Panc1 (cell line): Measurements from ENCODE around the gene CELA1. TPM values are rescaled to one million over a fixed set of nuclear protein-coding genes. Genes with fewer than 3 reads are reported as not detected.
A peak's percentile ranks its signal among the peaks of the same experiment; 100 is the strongest.

Source experiments
- ATAC-seq: fragments of 200-7000 bp; cut with Tn5 transposase; 2 replicates; pipeline ENCODE4 v1.9.1; 2020; ENCODE audit warnings: mild to moderate bottlenecking, moderate library complexity
- BruUV-seq: library from RNA; stranded (reverse); fragments of 400-500 nt; replicated peaks from 2 replicates; lab custom pipeline; 2021; lab: Mats Ljungman, UMichigan
- CTCF ChIA-PET: fragments of 300-600 bp; sonication (Branson Sonifier 250); formaldehyde crosslinking; loops from one replicate; lab custom pipeline; 2022; ENCODE audit warnings: antibody characterized with exemption; lab: Charles Lee
- POLR2A ChIA-PET: fragments of 300-600 bp; sonication (Branson Sonifier 250); formaldehyde crosslinking; loops from one replicate; lab custom pipeline; 2022; ENCODE audit warnings: antibody characterized with exemption; lab: Charles Lee
- DNase-seq: peaks from one replicate; pipeline ENCODE4 v3.0.0-alpha.2; 2010; ENCODE audit warnings: low read depth, low spot score
- H3K27ac ChIP-seq: 2 replicates; pipeline ENCODE4 v1.5.1; 2011; ENCODE audit warnings: mild to moderate bottlenecking, low read length, inconsistent platforms
- H3K27me3 ChIP-seq: fragments of 200-500 bp; sonication (Bioruptor generic); 2 replicates; pipeline ENCODE4 v1.6.0; 2014; ENCODE audit warnings: low read length, inconsistent platforms; ENCODE audit not compliant: control insufficient read depth, insufficient read depth
- H3K36me3 ChIP-seq: fragments of 200-500 bp; sonication (Bioruptor generic); 2 replicates; pipeline ENCODE4 v1.5.1; 2014; ENCODE audit warnings: inconsistent platforms, mild to moderate bottlenecking, low read length, moderate library complexity; ENCODE audit not compliant: control insufficient read depth, insufficient read depth
- H3K4me1 ChIP-seq: 2 replicates; pipeline ENCODE4 v1.5.1; 2011; ENCODE audit warnings: inconsistent platforms, mild to moderate bottlenecking, low read length, moderate library complexity; ENCODE audit not compliant: control insufficient read depth, insufficient read depth
- H3K4me3 ChIP-seq, 2 experiments: 2 replicates each; pipeline ENCODE4 v1.5.1; 2011 to 2012; ENCODE audit warnings: low read depth in 2 of 2, low read length in 2 of 2, mild to moderate bottlenecking in 2 of 2, inconsistent platforms in 1 of 2, moderate library complexity in 1 of 2
- H3K9me3 ChIP-seq: fragments of 200-500 bp; sonication (Bioruptor generic); 2 replicates; pipeline ENCODE4 v1.5.1; 2014; ENCODE audit warnings: low read depth, mild to moderate bottlenecking, inconsistent platforms, low read length, moderate library complexity; ENCODE audit not compliant: control insufficient read depth, insufficient read depth
- CTCF ChIP-seq: fragments of 450-650 bp; IDR thresholded peaks from 2 replicates; pipeline ENCODE4 v1.5.1; 2017; ENCODE audit warnings: mild to moderate bottlenecking
- POLR2AphosphoS5 ChIP-seq: IDR thresholded peaks from 2 replicates; pipeline ENCODE4 v1.6.1; 2012; ENCODE audit warnings: mild to moderate bottlenecking, low read depth, low read length, moderate library complexity
- REST ChIP-seq, 2 experiments: IDR thresholded peaks; 2 replicates each; pipeline ENCODE4 v1.6.1; 2011 to 2012; ENCODE audit warnings: low read depth in 2 of 2, control low read depth in 1 of 2, low read length in 1 of 2, mild to moderate bottlenecking in 1 of 2, moderate library complexity in 1 of 2; ENCODE audit not compliant: insufficient read depth in 1 of 2
- SIN3A ChIP-seq: IDR thresholded peaks from 2 replicates; pipeline ENCODE4 v1.6.1; 2012; ENCODE audit warnings: low read depth, mild to moderate bottlenecking, low read length, moderate library complexity, borderline replicate concordance; ENCODE audit not compliant: insufficient read depth
- TCF7L2 ChIP-seq: IDR thresholded peaks from 2 replicates; pipeline ENCODE4 v1.6.1; 2011; ENCODE audit warnings: mild to moderate bottlenecking, low read depth, low read length, inconsistent platforms
- in situ Hi-C: cut with HindIII; loops from 2 replicates; pipeline ENCODE4 v1.10.0; 2016; ENCODE audit warnings: low sequenced_read_pairs, low pct_unique_long_range_greater_than_20kb
- intact Hi-C: fragments of 100-400 bp; cut with micrococcal nuclease; formaldehyde crosslinking; loops from one replicate; pipeline ENCODE4 v1.10.0; 2022; ENCODE audit not compliant: unreplicated experiment
- total RNA-seq: library from RNA; stranded (reverse); gene quantifications from one replicate; pipeline ENCODE4 v1.2.1, GENCODE V29; 2021; ENCODE audit not compliant: unreplicated experiment

CELA1 gene
- total RNA-seq, 1 experiment from 2014 or later: not detected

- BruUV-seq: no TSS peak
- no peaks in the 10 kb centered on the region for H3K27me3 ChIP-seq
- no peaks in the 10 kb centered on the region for H3K9me3 ChIP-seq
- no peak for ATAC-seq
- ChIA-PET CTCF (no interaction called here), POLR2A (no interaction called here)
- no peaks in the 10 kb centered on the region for H3K4me1 ChIP-seq
- intact Hi-C loops (loop anchor here (5.0 kb wide), 1 partner anchor 75 kb away; no protein-coding TSS in a partner anchor), in situ Hi-C loops (no loop called here)
- no peak overlapping the region for H3K4me3 ChIP-seq
- no peak for DNase-seq
- no peak overlapping the region for H3K27ac ChIP-seq
- H3K36me3 ChIP-seq: no peaks in the 10 kb centered on the region
- no peak for TF ChIP-seq TCF7L2
- TF ChIP-seq REST (IDR thresholded peaks at IDR 0.05; ENCODE audit: insufficient read depth in 1 of 2, low read depth in 2 of 2, low read length in 1 of 2): no peak
- TF ChIP-seq SIN3A: no peak
- no peak for TF ChIP-seq CTCF
- no peak for TF ChIP-seq POLR2AphosphoS5
These were observed 4.1 kb downstream of the CELA1 start for GRCh38 chr12:51342416-51342815.

- CTCF ChIA-PET: interaction anchor here (0.5 to 1.6 kb wide), 15 partner anchors 13 to 516 kb away, joined by 3 to 11 read pairs (median 4); partner anchors contain the start of gene SMAGP
- no TSS peak for BruUV-seq
- Histone ChIP-seq H3K27me3 (no peaks in the 10 kb centered on the region), H3K9me3 (no peaks in the 10 kb centered on the region), H3K36me3 (no peaks in the 10 kb centered on the region), H3K4me1 (no peaks in the 10 kb centered on the region), H3K27ac (no peak overlapping the region), H3K4me3 (peak overlapping the region in 1 of 2 experiments; percentile 21; a peak in 1 of 4 replicates)
- DNase-seq (peak; percentile 85), ATAC-seq (peak; percentile 89)
- POLR2A ChIA-PET: interaction anchor here (0.6 kb wide), 1 partner anchor 37 kb away, joined by 5 read pairs; no protein-coding TSS in a partner anchor
- intact Hi-C loops: loop anchor here (5.0 kb wide), 1 partner anchor 74 kb away; no protein-coding TSS in a partner anchor
- TF ChIP-seq TCF7L2 (no peak), CTCF (peak; percentile 98), REST (IDR thresholded peaks at IDR 0.05; ENCODE audit: insufficient read depth in 1 of 2, low read depth in 2 of 2, low read length in 1 of 2) (no peak), POLR2AphosphoS5 (no peak), SIN3A (no peak)
- in situ Hi-C loops: no loop called here
These were observed 5.0 kb downstream of the CELA1 start for GRCh38 chr12:51341251-51342007.
